Measurements from ENCODE around the gene TRPM2. TPM values are rescaled to one million over a fixed set of nuclear protein-coding genes. Genes with fewer than 3 reads are reported as not detected.

TRPM2 gene
- total RNA-seq, 1 experiment from 2014 or later, result 28.1 TPM

DNA sequence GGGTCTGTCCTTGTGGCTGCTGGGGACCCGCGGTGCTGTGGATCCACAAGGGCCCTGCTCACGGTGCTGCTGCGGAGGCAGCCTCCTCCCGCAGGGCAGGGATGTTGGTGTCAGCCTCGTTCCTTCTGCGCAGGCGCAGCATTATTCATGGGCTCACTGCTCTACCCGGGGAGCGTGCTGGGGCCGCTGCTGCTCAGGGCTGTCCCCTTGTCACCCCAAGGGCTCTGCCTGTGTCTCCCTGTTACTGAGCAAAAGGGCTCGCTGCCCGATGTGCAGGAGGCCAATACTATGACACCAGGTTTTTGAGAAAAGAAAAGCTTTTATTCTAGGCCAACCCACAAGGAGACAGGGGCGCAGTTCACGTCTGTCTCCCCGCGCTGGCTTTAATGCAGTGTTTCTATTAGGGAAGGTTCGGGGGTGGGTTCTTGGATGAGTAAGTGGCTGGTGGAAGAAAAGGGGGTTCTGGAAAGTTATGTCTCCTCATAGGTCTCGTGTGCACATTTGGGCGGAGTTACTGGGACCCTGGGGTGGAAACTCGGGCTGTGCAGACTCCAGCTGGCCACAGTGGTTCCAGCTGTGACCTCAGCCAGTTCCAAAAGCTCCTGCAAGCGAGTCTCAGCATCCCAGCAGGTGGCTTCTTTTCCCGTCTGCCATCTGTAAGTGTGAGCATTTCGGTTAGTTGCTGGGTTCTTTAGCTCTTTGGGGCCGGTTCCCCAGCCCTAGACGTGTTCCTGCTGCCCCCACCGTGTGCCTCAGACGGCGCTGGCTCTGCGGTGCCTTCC, 61.1 kb downstream of the TRPM2 start:
- CTCF ChIA-PET, result no interaction called here
- H3K9me3 ChIP-seq (ENCODE audit: control insufficient read depth in 1 of 2, insufficient read depth in 1 of 2, low read depth in 1 of 2, low read length in 2 of 2), result peaks cover 0 to 2% of the 10 kb centered on the region in 2 experiments; a peak in 1 of 4 replicates

DNA sequence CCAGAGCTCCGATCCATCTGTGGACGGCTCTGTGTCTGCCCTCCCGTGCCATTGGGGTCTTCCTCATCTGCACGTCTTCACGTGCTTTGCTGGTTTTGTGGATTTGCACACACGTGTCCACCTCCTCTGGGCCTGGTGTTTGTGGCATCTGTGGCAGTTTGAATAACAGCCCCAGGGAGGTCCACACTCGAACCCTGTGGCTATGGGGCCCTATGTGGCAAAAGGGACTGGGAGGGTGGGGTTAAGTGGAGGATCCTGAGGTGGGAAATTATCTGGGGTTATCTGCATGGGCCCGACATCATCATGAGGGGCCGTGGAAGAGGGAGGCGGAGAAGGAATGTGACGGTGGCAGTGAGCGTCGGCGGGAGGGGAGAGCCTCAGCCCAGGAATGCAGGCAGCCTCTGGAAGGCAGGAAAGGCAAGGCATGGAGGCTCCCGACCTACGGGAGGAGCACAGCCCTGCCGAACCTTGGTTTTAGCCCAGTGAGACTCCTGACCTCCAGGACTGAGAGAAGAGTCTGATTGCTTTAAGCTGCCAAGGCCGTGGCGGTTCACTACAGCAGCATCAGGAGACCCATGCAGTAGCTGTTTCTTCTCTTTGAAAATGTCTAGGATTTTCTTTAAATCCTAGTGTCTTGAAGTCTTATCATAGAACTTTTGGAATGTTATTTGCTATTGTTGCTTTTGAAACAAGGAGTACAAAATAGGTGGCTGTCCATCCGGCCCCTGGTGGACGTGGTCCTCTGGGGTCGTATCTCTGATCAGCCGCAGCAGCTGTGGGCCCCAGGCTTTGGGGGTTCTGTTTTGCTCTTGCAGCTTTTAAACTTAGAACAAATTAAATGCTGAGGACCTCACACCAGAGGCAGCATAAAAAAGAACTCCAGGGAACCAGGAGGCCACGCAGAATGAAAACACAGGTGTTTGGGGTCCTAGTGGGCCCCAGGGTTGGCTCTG, 61.9 kb downstream of the TRPM2 start:
- intact Hi-C loops (cut with micrococcal nuclease), result no loop called here
- ATAC-seq, result no peak
- H3K27me3 ChIP-seq (ENCODE audit: insufficient read depth, low read length), result no peaks in the 10 kb centered on the region
- no peaks in the 10 kb centered on the region for H4K20me1 ChIP-seq (ENCODE audit: insufficient read depth)
- ChIA-PET CTCF (no interaction called here), POLR2A (no interaction called here), RAD21 (ENCODE audit: low non-redundant PET in 1 of 2, low total read pairs in 2 of 2, uncharacterized antibody in 2 of 2, unreplicated experiment in 2 of 2) (no interaction called here)
- H3K9ac ChIP-seq (ENCODE audit: low read length), result no peak overlapping the region
- H3K4me3 ChIP-seq (replicated peaks in 1 of 2; ENCODE audit: low read depth in 1 of 2, low read length in 2 of 2), result no peak overlapping the region
- peaks cover 0 to 5% of the 10 kb centered on the region in 2 experiments; a peak in 1 of 4 replicates for H3K9me3 ChIP-seq (ENCODE audit: control insufficient read depth in 1 of 2, insufficient read depth in 1 of 2, low read depth in 1 of 2, low read length in 2 of 2)
- BruUV-seq (replicated peaks), result no TSS peak
- no peak overlapping the region for H2AFZ ChIP-seq (ENCODE audit: low read depth, low read length, poor library complexity, severe bottlenecking)
- TF ChIP-seq ATF3 (IDR thresholded peaks at IDR 0.05), result no peak
- H3K9me2 ChIP-seq (ENCODE audit: insufficient read depth), result no peaks in the 10 kb centered on the region
- no peak overlapping the region for H3K27ac ChIP-seq (ENCODE audit: low read depth, low read length)
- no peaks in the 10 kb centered on the region for H3K36me3 ChIP-seq (ENCODE audit: control insufficient read depth in 1 of 2, insufficient read depth in 2 of 2, low read length in 2 of 2)
- H3K79me2 ChIP-seq (ENCODE audit: insufficient read depth, low read length), result no peaks in the 10 kb centered on the region
- H3K4me1 ChIP-seq (ENCODE audit: control insufficient read depth in 1 of 2, insufficient read depth in 2 of 2, low read length in 2 of 2), result no peaks in the 10 kb centered on the region
- H3K4me2 ChIP-seq (ENCODE audit: low read length), result no peak overlapping the region
- no peak for DNase-seq (ENCODE audit: low read depth, low spot score)

More for the DNA sequence above, 61.1 kb downstream of the TRPM2 start:
- H3K4me1 ChIP-seq (ENCODE audit: control insufficient read depth in 1 of 2, insufficient read depth in 2 of 2, low read length in 2 of 2), result no peaks in the 10 kb centered on the region
- no peak for ATAC-seq
- ChIA-PET POLR2A (no interaction called here), RAD21 (ENCODE audit: low non-redundant PET in 1 of 2, low total read pairs in 2 of 2, uncharacterized antibody in 2 of 2, unreplicated experiment in 2 of 2) (no interaction called here)
- no TSS peak for BruUV-seq (replicated peaks)
- no peak overlapping the region for H3K4me3 ChIP-seq (replicated peaks in 1 of 2; ENCODE audit: low read depth in 1 of 2, low read length in 2 of 2)
- H4K20me1 ChIP-seq (ENCODE audit: insufficient read depth), result no peaks in the 10 kb centered on the region
- intact Hi-C loops (cut with micrococcal nuclease), result no loop called here
- no peaks in the 10 kb centered on the region for H3K36me3 ChIP-seq (ENCODE audit: control insufficient read depth in 1 of 2, insufficient read depth in 2 of 2, low read length in 2 of 2)
- no peaks in the 10 kb centered on the region for H3K79me2 ChIP-seq (ENCODE audit: insufficient read depth, low read length)
- H3K9ac ChIP-seq (ENCODE audit: low read length), result no peak overlapping the region
- H3K27me3 ChIP-seq (ENCODE audit: insufficient read depth, low read length), result no peaks in the 10 kb centered on the region
- no peaks in the 10 kb centered on the region for H3K9me2 ChIP-seq (ENCODE audit: insufficient read depth)
- TF ChIP-seq ELF1 (IDR thresholded peaks at IDR 0.05; ENCODE audit: borderline replicate concordance, low read depth) (no peak), TCF7L2 (IDR thresholded peaks at IDR 0.05; ENCODE audit: borderline replicate concordance, extremely low read depth, insufficient read depth, insufficient read length) (no peak)
- DNase-seq (ENCODE audit: low read depth, low spot score), result no peak
- no peak overlapping the region for H3K4me2 ChIP-seq (ENCODE audit: low read length)
- H2AFZ ChIP-seq (ENCODE audit: low read depth, low read length, poor library complexity, severe bottlenecking), result no peak overlapping the region
- H3K27ac ChIP-seq (ENCODE audit: low read depth, low read length), result no peak overlapping the region
